Measurements from ENCODE around the gene ANKS1A.
"Not testable (repeated sequence)": the region's sequence is repeated elsewhere in the genome, so short reads cannot be mapped to it uniquely, and the experiment has no call there.

Gene ANKS1A

DNA sequence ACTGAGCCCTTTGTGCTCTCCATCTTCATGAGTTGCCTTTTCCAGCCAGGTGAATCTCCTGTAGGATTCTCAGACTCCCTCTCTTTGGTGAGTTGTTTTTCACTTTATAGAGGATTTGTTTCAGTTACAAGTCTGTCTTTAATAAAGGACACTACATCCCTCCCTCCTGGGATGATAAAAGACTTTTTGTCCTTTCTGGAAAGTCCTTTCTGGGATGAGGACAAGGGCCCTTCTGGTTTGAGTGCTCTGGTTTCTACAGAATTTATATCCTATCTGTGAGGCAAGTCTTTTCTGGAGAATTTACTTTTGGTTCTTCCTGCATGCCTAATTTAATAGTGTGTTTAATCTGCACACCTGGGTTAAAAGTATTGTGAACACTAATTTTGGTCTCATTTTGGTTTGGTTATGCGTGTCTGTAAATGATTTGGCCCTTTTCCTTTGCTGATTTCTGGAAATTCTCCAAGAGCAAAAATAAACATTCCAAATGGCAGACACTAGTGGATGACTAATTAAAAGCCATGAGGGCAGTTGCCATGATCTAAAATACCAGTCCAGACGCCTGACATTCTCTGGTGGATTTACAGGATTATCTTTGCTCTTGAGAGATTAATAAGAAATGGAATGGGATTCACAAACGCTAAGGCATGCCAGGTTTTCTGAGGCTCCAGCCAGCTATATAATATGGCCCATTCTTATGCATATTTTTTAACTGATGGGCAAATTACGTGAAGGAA is 207.2 kb downstream of the ANKS1A start:
- DNase-seq (ENCODE audit: low read depth, low spot score), result no peak

DNA sequence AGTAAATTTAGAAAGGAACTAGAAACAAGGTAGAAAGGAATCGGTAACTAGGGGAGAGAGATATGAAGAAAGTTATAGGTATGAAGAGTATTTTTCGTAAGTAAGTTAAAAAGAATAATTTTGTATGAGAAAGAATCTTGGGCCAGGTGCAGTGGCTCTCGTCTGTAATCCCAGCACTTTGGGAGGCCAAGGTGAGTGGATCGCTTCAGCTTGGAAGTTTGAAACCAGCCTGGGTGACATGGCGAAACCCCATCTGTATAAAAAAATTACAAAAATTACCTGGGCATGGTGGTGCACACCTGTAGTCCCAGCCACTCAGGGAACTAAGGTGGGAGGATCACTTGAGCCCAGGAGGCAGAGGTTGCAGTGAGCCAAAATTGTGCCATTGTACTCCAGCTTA is 210.1 kb downstream of the ANKS1A start:
- no peak for DNase-seq (ENCODE audit: low read depth, low spot score)

DNA sequence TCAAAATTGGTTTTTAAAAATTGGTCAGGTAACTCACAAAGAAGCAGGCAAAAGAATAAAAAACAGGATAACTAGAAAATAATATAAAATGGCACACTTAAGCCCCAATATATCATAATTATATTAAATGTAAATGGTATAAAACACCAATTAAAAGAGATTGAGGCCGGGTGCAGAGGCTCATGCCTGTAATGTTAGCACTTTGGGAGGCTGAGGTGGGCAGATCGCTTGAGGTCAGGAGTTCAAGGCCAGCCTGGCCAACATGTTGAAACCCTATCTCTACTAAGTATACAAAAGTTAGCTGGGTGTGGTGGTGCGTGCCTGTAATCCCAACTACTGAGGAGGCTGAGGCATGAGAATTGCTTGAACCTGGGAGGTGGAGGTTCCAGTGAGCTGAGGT is 216.0 kb downstream of the ANKS1A start:
- no peak for DNase-seq (ENCODE audit: low read depth, low spot score)

GRCh38 chr6:35106061-35106460 is 217.0 kb downstream of the ANKS1A start:
- not testable (repeated sequence) for DNase-seq (ENCODE audit: low read depth, low spot score)

DNA sequence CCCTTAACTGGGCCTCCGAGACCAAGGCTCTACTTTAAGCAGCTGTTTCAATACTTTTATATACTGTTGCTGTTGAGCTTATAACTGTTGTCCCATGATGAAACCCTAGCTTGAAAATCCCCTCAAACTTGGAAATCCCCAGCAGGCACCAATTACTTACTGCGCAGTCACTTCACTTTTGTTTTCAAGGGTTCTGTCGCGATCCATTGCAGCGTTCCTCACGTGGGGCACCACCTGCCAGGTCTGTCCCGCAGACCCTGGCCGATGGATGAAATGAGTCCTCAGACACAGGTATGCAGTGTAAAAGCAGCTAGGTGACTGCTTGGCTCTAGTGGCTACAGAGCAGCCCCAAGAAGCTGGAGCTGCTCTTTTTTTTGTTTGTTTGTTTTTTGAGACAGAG is 218.2 kb downstream of the ANKS1A start:
- DNase-seq (ENCODE audit: low read depth, low spot score), result not testable (repeated sequence)

DNA sequence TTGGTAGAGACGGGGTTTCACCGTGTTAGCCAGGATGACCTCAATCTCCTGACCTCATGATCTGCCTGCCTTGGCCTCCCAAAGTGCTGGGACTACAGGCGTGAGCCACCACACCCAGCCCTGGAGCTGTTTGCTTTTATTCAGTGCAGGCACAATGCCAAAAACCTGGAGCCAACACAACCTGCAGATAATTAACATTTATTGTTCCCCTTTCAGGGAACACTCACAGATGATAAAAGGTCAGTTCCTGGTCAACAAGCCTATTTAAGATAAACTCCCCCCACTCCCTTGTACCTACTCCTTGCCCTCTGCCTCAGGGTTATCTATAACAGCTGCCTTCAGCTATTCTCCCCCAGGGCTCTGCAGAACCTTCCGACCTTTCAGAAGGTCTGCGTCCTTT is 218.7 kb downstream of the ANKS1A start:
- not testable (repeated sequence) for DNase-seq (ENCODE audit: low read depth, low spot score)

GRCh38 chr6:35108309-35108885 is 219.3 kb downstream of the ANKS1A start:
- DNase-seq (ENCODE audit: low read depth, low spot score), result no peak

DNA sequence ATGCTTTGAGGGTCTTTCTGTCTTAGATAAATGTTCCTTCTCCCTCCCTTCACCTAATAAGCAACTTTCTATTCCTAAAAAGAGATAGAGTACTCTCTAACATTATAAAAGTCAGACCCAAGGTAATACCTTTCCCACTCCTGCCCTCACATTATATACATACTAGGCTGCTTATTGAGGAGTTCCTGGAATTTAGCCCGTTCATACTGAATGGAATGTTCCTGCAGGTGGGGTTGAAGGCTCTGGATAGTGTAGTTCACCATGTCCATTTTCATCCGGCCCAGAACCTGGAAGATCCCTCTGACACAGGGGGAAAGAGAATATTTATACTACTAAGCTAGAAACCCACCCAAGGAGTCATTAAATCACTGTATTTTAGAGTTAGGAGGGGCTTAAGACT is 231.7 kb downstream of the ANKS1A start:
- no peak for DNase-seq (ENCODE audit: low read depth, low spot score)

DNA sequence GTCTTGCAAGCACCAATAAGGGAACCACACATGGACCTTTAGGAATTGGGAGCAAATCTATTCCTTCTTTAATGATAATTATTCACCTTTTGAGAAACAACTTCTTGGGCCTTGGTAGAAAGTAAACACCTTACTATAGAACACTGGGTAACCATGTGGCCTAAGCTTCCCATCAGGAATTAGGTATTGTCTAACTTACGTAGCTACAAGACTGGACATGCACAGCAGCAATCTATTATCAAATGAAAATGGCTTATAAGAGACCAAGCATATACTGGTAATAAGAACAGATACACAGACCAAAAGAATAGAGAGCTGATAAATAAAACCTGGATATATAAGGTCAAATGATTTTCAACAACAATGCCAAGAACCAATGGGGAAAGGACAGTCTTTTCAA is 235.3 kb downstream of the ANKS1A start:
- no peak for DNase-seq (ENCODE audit: low read depth, low spot score)

DNA sequence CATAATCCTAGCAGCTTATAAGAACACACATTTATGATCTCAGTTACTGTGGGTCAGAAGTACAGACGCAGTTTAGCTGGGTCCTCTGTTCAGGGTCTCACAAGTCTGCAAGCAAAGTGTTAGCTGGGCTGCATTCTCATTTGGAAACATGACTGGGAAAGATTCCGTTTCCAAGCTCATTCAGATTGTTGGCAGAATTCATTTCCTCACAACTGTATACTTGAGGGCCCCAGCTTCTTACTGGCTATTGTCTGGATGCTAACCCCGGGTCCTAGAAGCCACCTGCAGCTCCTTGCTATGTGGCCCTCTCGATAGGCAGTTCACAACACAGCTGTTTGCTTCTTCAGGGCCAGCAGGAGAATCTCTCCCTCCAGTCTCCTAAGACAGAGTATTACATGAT is 239.0 kb downstream of the ANKS1A start:
- no peak for DNase-seq (ENCODE audit: low read depth, low spot score)

DNA sequence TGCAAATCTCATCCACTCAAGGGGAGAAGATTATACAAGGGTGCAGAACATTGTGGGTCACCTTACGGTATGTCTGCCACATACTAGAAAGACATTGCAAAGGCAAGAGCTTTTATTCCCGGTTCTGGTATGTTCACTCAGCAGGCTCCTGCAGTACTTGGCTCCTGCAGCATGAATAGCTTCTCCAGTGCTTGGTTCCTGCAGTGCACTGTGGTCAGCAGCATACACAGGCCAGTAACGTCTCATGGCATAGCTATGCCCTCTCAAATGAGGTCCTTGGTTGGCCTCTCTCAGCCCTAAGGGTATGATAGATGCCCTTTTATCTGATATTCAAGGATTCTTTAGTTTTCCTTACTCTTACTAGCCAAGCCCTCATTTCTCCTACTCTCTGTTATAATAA is 239.4 kb downstream of the ANKS1A start:
- DNase-seq (ENCODE audit: low read depth, low spot score), result no peak

- no peak for DNase-seq (ENCODE audit: low read depth, low spot score)
Measured at GRCh38 chr6:35136185-35136584, 247.1 kb downstream of the ANKS1A start.

DNA sequence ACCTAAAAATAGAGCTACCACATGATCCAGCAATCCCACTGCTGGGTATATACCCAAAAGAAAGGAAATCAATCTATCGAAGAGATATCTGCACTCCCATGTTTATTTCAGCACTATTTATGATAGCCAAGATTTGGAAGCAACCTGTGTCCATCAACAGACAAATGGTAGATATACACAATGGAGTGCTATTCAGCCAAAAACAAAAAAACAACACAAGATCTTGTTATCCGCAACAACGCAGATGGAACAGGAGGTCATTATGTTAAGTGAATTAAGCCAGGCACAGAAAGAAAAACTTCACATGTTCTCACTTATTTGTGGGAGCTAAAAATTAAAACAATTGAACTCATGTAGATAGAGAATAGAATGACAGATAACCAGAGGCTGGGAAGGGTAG is 249.1 kb downstream of the ANKS1A start:
- not testable (repeated sequence) for DNase-seq (ENCODE audit: low read depth, low spot score)

- DNase-seq (ENCODE audit: low read depth, low spot score), result no peak
Measured at GRCh38 chr6:35139470-35139869, 250.4 kb downstream of the ANKS1A start.

GRCh38 chr6:35139924-35140638 is 251.0 kb downstream of the ANKS1A start:
- no peak for DNase-seq (ENCODE audit: low read depth, low spot score)

- no peak for DNase-seq (ENCODE audit: low read depth, low spot score)
Measured at GRCh38 chr6:35140639-35141006, 251.6 kb downstream of the ANKS1A start.

Data from brain pericyte (primary cell).